HTERT RPE-1 (cell line): Measurements from ENCODE around the gene SPCS3.
"Not testable (repeated sequence)": the region's sequence is repeated elsewhere in the genome, so short reads cannot be mapped to it uniquely, and the experiment has no call there.

Experiments used
- in situ Hi-C: fragments of 300-500 bp; cut with MboI; formaldehyde crosslinking; loops from 4 replicates; pipeline ENCODE4 v1.14.3; 2020; ENCODE audit warnings: low sequenced_read_pairs

SPCS3 gene

GRCh38 chr4:176340871-176341685, 21.3 kb downstream of the SPCS3 start:
- in situ Hi-C loops: no loop called here

GRCh38 chr4:176342384-176342783, 22.6 kb downstream of the SPCS3 start:
- in situ Hi-C loops: no loop called here

- in situ Hi-C loops: no loop called here
Observed at GRCh38 chr4:176343286-176343685, 23.5 kb downstream of the SPCS3 start.

- in situ Hi-C loops: not testable (repeated sequence)
Observed at GRCh38 chr4:176345346-176345745, 25.6 kb downstream of the SPCS3 start.

GRCh38 chr4:176346836-176347235, 27.1 kb downstream of the SPCS3 start:
- in situ Hi-C loops: not testable (repeated sequence)

GRCh38 chr4:176350671-176351070, 30.9 kb downstream of the SPCS3 start:
- in situ Hi-C loops: no loop called here

- in situ Hi-C loops: no loop called here
Observed at GRCh38 chr4:176354884-176355283, 35.1 kb downstream of the SPCS3 start.

GRCh38 chr4:176357359-176358082, 37.8 kb downstream of the SPCS3 start:
- in situ Hi-C loops: no loop called here

GRCh38 chr4:176358083-176358469, 38.3 kb downstream of the SPCS3 start:
- in situ Hi-C loops: no loop called here

- in situ Hi-C loops: no loop called here
Observed at GRCh38 chr4:176359590-176359989, 39.8 kb downstream of the SPCS3 start.

GRCh38 chr4:176360446-176360845, 40.7 kb downstream of the SPCS3 start:
- in situ Hi-C loops: no loop called here

GRCh38 chr4:176363072-176363471, 43.3 kb downstream of the SPCS3 start:
- in situ Hi-C loops: no loop called here

GRCh38 chr4:176367771-176368465, 48.2 kb downstream of the SPCS3 start:
- in situ Hi-C loops: no loop called here

GRCh38 chr4:176376032-176376614, 56.4 kb downstream of the SPCS3 start:
- in situ Hi-C loops: no loop called here

GRCh38 chr4:176377780-176378179, 58.0 kb downstream of the SPCS3 start:
- in situ Hi-C loops: no loop called here

GRCh38 chr4:176380352-176381157, 60.8 kb downstream of the SPCS3 start:
- in situ Hi-C loops: no loop called here
